GM18499 (cell line): Measurements from ENCODE around the gene SAMSN1.

Experiments
- ATAC-seq: cut with Tn5 transposase; IDR thresholded peaks from one replicate; pipeline ENCODE4 v1.9.1; 2021; ENCODE audit warnings: moderate number of reproducible peaks; ENCODE audit not compliant: insufficient read depth, unreplicated experiment

The SAMSN1 gene

DNA sequence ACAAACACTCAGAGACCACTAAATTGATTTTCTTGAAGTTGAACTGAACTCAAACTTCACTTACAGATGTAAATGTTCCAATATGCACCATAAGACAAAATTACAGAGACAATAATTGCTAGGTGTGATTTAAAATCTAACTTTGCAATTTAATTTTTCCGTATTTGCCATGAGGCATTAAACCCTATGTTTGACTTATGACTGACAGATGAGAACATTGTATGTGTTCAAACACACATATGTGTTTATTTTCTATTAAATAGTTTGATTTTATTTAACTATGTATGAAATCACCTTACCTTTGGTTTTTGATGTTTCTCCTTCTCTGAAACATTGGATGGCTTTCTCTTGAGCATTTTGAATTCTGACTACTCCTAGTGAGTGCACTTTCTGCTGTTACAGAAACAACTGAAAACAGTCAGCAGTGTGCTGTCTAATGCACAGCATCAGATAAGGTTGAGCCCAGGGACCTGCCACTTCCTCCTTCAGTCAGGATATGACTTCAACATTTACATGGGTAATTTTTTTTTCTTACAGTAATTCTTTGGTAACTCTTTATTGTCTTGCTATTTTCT, at the start of gene SAMSN1:
TSS of gene SAMSN1 (minus strand) at position 410 of the 575 bp plus-strand sequence. CDS start at position 356, 54 bp downstream.
- ATAC-seq, result peak; percentile 76

DNA sequence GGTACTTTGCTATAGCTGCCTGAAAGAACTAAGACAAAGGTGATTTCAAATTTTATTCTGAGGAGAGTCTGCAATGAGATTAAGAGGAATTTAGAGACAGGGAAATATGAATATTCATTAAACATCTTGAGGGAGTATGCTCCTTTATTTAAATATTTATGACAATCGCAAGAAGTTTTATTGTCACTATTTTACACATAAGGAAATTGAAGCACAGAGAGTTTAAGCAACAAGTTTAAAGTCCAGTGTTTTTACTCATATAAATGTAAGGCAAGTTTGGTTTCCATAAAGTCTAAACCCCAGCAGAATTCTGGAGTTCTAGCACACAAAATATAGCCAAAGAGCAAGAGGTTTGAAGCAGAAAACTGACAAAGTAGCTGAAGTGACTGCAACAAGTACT, 49.3 kb upstream of the SAMSN1 start:
- no peak for ATAC-seq

DNA sequence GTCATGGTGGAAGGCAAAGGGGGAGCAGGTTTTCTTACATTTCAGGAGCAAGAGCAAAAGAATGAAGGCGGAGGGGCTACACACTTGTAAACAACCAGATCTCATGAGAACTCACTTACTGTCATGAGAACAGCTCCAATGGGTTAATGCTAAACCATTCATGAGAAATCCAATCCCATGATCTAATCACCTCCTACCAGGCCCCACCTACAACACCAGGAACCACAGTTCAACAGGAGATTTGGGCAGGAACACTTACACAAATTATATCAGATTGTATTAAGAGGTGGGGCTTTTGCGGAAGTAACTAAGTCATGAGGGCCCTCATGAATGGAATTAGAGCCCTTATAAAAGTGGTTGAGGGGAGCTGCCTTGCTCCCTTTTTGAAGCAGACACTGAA, 48.9 kb upstream of the SAMSN1 start:
- no peak for ATAC-seq

DNA sequence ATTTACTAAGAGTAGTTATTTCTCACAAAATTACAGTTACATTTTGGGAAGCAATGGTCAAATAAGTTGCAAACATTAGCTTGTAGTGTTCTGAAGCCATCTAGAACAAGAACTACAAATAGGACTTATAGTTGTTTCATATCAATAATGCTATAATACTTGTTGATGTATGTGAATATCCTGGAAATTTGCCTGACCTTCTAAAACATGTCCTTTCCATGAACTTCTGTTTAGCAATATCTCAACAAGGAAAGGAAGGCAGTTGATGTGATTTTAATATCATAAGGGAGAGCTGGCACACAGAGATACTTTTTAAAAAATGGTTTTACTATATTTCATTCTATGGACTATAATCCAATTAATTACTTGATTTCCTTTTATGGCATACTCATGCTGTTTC, 47.1 kb upstream of the SAMSN1 start:
- no peak for ATAC-seq

GRCh38 chr21:14592296-14593000, 46.3 kb upstream of the SAMSN1 start:
- no peak for ATAC-seq

DNA sequence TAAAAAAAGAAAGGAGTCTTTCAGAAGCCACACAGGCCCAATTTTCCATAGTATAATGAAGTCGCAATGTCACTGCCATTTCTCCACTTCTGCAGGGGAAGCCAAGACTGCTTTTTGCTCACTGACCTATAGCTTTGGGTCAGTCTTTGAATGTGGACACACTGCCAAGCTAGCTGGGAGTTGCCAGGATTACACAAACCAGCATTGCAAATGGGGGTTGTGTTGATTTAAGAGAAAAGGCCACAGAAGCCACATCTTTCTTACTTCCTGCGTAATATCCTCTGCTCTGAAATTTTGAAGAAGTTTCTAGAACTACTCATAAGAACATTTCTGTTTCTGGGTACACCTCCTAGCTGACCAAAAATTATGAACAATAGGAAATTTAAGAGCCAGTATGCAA, 45.8 kb upstream of the SAMSN1 start:
- ATAC-seq, result no peak

DNA sequence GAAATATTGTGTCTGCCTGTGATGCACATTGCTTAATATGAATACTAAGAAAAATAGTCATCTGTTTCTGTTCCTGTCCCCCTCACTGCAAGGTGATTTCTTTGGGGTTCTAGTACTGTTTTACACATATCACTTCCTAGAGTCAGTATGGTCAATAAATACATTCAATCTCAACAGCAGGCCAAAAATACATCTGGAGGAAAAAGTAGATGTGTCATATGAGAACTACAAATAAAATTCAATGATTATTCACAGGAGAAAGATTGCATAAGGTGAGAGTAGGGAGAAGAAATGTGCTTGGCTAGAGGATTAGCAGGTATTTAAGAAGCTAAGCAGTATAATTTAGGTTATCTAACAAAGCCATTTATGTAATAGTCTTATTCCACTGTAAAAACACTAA, 45.3 kb upstream of the SAMSN1 start:
- no peak for ATAC-seq

DNA sequence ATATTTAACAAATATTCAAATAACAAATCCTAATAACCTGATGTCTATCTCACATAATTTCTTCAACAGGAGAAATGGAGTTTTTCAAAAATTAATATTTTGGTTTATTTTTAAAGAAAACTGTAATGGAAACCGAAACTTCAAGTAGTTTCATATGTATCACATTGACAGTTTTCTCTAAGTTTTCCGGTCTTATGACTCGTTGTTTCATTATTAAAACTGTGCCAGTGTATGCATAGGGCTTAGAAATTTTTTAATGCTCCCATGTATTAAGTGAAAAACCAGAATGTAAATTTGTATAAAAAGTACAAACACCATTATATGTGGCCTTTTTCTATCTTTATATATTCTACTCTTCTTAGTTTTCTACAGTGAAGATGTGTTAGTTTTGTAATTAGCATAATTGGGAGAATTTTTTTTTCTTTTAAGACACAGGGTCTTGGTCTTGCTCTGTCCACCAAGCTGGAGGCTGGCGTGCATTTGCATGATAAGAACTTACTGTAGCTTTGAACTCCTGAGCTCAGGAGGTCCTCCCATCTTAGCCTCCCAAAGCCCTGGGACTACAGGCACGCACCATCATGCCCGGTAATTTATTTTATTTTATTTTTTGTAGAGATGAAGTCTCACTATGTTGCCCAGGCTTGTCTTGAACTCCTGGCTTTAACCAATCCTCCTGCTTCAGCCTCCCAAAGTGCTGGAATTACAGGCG, 43.9 kb upstream of the SAMSN1 start:
- peak; percentile 80 for ATAC-seq

GRCh38 chr21:14587266-14587665, 41.2 kb upstream of the SAMSN1 start:
- no peak for ATAC-seq

DNA sequence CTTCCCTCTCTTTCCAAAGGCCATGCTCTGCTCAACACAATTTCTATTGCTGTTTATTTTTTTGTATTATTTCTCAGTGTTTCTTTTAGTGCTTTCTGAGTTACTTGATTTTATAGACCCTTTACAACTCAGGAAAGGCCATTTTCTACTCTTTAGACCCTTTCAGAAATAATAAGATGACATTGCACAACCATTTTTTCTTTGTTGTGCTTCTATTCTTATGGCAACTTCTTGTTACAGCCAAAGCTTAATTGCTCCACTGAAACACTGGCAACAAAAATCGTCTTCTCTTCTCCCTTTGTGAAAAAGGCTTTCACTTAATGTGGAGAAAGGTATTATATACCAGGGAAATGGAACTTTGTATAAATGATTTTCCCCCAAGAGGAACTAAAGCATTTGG, 39.0 kb upstream of the SAMSN1 start:
- no peak for ATAC-seq

DNA sequence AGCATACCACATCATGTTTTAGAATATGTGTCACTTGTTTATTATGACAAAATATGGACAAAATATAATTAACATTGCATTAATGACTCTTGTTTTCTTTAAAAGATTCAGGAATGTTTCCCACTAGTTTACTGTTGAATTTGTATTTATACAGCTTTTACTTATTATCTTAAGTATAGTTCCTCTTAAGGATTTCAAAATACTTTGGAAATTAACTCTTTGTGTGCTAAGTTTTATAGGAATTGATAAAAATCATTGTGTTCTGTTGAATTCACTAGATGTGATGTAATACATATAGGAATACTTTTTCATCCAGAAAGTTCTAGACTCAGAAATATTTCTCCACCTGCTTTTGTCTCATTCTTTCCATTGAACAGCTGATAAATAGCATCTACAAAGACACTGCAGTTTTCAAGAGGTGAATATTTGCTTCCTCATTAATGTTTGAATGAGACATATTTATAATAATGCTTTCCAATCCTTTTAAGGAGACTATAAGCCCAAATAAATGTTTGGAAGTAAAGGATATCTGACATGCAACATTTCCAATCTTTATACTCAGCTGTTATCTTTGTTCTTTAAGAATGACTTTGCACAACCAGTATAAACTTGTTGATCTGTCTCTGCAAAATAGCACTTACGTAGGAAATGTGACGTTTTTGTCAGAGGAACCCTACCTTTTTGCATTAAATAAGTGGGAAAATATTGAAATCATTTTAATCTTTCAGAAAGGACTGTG, 38.4 kb upstream of the SAMSN1 start:
- no peak for ATAC-seq

- no peak for ATAC-seq
Observed at GRCh38 chr21:14583629-14584255, 37.6 kb upstream of the SAMSN1 start.

DNA sequence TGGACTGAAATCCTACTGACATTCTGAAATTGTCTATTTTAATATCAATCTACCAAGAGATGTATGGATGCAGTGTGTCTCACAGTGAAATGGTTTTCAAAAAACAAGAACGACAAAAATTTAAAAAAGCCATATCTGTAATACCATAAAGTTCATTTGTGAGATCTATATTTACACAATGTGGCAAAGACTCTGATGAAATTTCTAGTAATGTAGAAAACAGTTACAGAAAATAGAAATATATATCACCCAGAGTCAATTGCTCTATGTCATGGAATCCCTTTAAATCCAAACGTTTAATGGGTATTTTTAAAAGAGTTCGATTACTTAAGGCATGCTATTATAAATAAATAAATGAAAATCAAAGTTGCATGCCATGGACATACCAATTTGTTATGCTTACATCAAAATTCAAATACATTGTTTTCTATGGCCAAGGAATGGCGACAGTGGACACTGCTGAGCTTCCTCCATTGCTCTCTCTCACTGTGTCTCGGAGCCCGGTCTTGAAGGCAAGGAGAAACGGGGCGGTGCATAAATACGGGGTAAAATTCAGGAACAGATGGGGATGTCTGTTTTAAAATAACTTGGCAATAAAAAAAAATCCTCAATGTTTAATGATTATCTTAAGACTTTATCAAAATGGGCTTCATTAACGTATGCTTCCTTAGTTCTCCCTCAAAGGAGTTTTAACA, 37.0 kb upstream of the SAMSN1 start:
- ATAC-seq, result no peak

GRCh38 chr21:14581902-14582457, 35.9 kb upstream of the SAMSN1 start:
- ATAC-seq, result no peak

DNA sequence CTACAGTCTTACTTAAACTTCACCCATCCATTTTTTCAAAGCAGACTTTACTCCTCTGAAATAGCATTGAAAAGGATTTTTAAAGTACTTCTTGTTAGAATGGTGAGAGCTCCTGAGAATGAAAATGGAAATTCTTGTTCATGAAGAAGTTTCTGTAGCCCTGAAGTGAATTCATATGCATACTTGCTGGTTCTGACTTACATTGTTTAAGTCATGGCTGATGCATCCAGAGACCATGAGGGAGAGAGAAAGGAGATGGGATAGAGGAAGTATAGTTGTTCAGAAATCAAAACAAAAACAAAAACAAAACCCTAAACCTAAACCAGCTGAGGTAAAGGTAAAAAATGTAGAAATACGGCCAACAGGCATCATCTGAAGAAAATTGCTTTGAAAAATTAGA, 27.1 kb upstream of the SAMSN1 start:
- ATAC-seq, result no peak

DNA sequence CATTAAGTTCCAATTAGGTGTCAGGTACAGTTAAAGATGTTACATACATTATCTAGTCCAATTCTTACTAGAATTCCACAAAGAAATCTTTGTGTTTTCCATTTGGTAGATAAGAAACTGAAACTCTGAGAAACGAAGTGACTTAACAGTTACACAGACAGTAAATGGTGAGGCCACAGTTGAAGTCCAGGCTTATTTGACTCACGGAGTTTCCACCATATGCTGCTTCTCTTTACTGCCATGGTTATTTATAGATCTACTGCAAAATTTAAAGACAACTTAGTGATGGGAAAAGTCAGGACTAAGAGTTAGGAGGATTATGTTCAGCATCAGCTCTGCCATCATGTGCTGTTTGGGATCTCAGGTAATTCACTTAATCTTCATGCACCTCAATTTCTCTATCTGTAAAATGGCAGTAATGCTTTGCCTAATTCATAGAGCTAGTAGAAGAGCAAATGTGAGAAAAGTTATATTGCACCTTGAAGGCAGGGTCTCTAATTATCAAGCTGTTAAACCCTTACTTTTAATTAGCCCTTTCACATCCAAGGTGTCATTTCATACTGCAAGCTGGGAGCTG, 26.2 kb upstream of the SAMSN1 start:
- ATAC-seq, result no peak

DNA sequence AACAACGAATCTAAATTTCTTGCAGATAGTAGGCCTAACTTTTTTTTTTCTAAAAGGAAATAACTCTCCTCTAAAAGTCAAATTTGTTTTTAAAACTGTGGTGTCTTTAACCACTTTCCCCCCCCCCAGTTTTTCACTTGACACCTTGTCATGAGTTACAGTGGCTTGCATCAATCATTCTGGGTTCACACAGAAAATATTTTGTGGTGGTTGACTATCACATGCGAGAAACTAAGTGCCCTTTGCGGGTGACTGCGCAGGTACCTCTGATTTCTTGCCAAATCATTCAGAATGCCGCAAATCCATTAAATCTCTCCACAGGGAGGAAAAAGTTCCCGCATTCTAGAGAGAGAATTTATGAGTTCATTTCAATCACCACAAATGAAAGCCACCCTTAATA, 23.8 kb upstream of the SAMSN1 start:
- no peak for ATAC-seq

DNA sequence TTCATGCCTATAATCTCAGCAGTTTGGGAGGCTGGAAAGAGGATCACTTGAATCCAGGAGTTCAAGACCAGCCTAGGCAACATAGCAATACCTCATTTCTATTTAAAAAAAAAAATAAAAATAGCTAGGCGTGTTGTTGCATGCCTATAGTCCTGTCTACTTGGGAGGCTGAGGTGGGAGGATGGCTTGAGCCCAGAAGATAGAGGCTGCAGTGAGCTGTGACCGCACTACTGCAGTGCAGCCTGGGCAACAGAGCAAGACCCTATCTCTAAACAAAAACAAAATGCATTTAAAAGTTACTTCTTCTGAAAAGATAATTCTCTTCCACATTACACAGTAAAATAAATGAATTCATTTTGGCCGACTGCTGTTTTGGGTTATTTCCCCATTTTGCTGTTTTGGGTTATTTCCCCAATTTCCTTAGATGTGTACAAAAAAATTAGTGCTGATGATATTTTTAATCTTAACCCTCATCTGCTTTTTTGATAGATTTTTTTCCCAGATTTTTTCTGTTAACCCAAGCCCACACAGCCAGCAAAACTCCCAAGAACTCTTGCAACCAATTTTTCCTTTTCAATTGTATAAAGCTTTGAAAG, 23.0 kb upstream of the SAMSN1 start:
- ATAC-seq, result no peak
